ENCODE measurements around the gene RNF44. TPM values are rescaled to one million over a fixed set of nuclear protein-coding genes. Genes with fewer than 3 reads are reported as not detected.

RNF44 gene
- 153 and 156 TPM in 2 replicates for total RNA-seq
- long read RNA-seq, partial matches to known transcripts = 0 of 4 reads
- long read RNA-seq, other reads (novel, unspliced or antisense) = 4 of 4 reads

DNA sequence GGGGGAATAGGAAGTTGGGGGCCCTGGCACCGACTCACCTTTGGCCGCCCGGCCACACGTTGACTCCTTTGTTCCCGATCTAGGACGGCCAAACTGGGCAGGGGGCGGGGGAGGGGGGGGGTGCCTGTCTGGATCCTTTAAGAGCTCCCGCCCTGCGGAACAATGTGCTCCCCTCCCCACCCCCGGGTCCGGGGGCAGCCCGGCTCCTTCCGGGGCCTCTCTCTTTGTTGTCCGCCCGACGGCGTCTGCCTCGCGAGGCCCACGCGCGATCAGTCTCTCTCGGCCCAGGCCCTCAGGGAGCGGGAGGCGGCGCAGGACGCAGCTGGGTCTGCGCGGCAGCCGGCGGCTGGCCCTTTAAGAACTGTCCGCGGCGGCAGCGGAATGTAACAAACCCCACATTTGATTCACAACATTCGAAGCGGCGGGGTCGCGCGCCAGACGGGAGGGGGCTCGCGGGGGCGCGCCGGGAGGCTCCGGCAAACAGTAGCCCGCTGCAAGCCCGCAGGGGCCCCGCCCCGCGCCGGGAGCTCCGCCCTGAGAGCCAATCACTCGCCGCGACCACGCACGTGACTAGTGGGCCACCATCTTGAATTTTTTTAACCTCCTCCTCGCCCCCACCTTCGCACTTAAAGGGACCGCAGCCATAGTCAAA, at the start of gene RNF44:
RNF44 (minus strand) TSS at position 501 of the 652 bp plus-strand sequence. CDS start 4,930 bp downstream, outside the sequence.
- no peaks in the 10 kb centered on the region for H3K9me3 Mint-ChIP-seq (ENCODE audit: low read depth)
- H3K4me1 Mint-ChIP-seq (ENCODE audit: low read depth) = peaks cover 31% of the 10 kb centered on the region
- peak within 1 kb of the TSS; percentile 97 for H3K4me3 Mint-ChIP-seq (ENCODE audit: low read depth)

GRCh38 chr5:176583076-176583475, 45.9 kb upstream of the RNF44 start:
- Mint-ChIP-seq H3K27me3 (peaks cover 8% of the 10 kb centered on the region), H3K4me1 (ENCODE audit: low read depth) (peaks cover 1% of the 10 kb centered on the region), H3K4me3 (ENCODE audit: low read depth) (no peak overlapping the region), H3K36me3 (ENCODE audit: insufficient read depth) (peaks cover 1% of the 10 kb centered on the region), H3K27ac (no peak overlapping the region), H3K9me3 (ENCODE audit: low read depth) (no peaks in the 10 kb centered on the region)
- TF ChIP-seq, protein P1, sequence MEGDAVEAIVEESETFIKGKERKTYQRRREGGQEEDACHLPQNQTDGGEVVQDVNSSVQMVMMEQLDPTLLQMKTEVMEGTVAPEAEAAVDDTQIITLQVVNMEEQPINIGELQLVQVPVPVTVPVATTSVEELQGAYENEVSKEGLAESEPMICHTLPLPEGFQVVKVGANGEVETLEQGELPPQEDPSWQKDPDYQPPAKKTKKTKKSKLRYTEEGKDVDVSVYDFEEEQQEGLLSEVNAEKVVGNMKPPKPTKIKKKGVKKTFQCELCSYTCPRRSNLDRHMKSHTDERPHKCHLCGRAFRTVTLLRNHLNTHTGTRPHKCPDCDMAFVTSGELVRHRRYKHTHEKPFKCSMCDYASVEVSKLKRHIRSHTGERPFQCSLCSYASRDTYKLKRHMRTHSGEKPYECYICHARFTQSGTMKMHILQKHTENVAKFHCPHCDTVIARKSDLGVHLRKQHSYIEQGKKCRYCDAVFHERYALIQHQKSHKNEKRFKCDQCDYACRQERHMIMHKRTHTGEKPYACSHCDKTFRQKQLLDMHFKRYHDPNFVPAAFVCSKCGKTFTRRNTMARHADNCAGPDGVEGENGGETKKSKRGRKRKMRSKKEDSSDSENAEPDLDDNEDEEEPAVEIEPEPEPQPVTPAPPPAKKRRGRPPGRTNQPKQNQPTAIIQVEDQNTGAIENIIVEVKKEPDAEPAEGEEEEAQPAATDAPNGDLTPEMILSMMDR (IDR thresholded peaks at IDR 0.05; ENCODE audit: unreplicated experiment) = no peak
- no peak for DNase-seq (ENCODE audit: low spot score, unreplicated experiment)

More for the DNA sequence above, at the start of gene RNF44:
- Mint-ChIP-seq H3K27me3 (no peaks in the 10 kb centered on the region), H3K36me3 (ENCODE audit: insufficient read depth) (peaks cover 3% of the 10 kb centered on the region), H3K27ac (peak within 1 kb of the TSS; percentile 99)
- peak; percentile 96 for DNase-seq (ENCODE audit: low spot score, unreplicated experiment)
- TF ChIP-seq, protein P1 (IDR thresholded peaks at IDR 0.05; ENCODE audit: unreplicated experiment) = no peak

GRCh38 chr5:176581361-176581760, 44.2 kb upstream of the RNF44 start:
- Mint-ChIP-seq H3K4me3 (ENCODE audit: low read depth) (no peak overlapping the region), H3K36me3 (ENCODE audit: insufficient read depth) (peaks cover 1% of the 10 kb centered on the region), H3K27ac (no peak overlapping the region), H3K9me3 (ENCODE audit: low read depth) (no peaks in the 10 kb centered on the region), H3K4me1 (ENCODE audit: low read depth) (peaks cover 1% of the 10 kb centered on the region), H3K27me3 (peaks cover 6% of the 10 kb centered on the region)
- TF ChIP-seq, protein P1 (IDR thresholded peaks at IDR 0.05; ENCODE audit: unreplicated experiment) = no peak
- DNase-seq (ENCODE audit: low spot score, unreplicated experiment) = no peak

DNA sequence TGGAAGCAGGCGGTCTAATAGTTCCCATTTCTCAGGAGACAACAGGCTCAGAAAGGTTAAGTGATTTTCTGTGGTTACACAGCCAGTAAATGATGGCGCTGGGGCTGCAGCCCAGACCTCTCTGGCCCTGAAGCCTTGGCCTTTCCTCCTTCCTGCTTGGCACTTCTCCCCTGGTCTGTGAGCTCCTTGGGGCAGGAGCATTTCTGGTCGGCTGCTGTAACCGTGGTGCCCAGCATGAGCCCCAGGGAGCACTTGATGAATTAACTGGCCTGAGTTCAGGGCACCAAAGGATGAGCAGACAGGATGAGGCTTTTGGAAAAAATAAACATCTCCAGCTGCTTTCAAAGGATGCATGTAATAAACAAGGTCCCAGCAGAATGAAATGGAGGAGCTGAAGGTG, 42.1 kb upstream of the RNF44 start:
- DNase-seq (ENCODE audit: low spot score, unreplicated experiment) = no peak
- H3K9me3 Mint-ChIP-seq (ENCODE audit: low read depth) = no peaks in the 10 kb centered on the region
- no peak overlapping the region for H3K27ac Mint-ChIP-seq
- no peaks in the 10 kb centered on the region for H3K36me3 Mint-ChIP-seq (ENCODE audit: insufficient read depth)
- H3K27me3 Mint-ChIP-seq = peaks cover 6% of the 10 kb centered on the region
- H3K4me1 Mint-ChIP-seq (ENCODE audit: low read depth) = peaks cover 1% of the 10 kb centered on the region
- no peak overlapping the region for H3K4me3 Mint-ChIP-seq (ENCODE audit: low read depth)
- TF ChIP-seq, protein P1 (IDR thresholded peaks at IDR 0.05; ENCODE audit: unreplicated experiment) = no peak

GRCh38 chr5:176578391-176578808, 41.2 kb upstream of the RNF44 start:
- Mint-ChIP-seq H3K4me1 (ENCODE audit: low read depth) (peaks cover 1% of the 10 kb centered on the region), H3K36me3 (ENCODE audit: insufficient read depth) (no peaks in the 10 kb centered on the region), H3K4me3 (ENCODE audit: low read depth) (no peak overlapping the region), H3K27me3 (peaks cover 6% of the 10 kb centered on the region), H3K9me3 (ENCODE audit: low read depth) (no peaks in the 10 kb centered on the region), H3K27ac (no peak overlapping the region)
- TF ChIP-seq, protein P1 (IDR thresholded peaks at IDR 0.05; ENCODE audit: unreplicated experiment) = peak; percentile 71
- DNase-seq (ENCODE audit: low spot score, unreplicated experiment) = peak; percentile 65

Measured in progenitor cell of endocrine pancreas (in vitro differentiated cells).